Activated T-helper 2 cell treated with anti-CD3 and anti-CD28 coated beads, Interferon-gamma antibody, Interleukin-2, Interleukin-4, amounts not matched to agents 10 μg/mL and 5 μg/mL and 100 μg/mL, durations not matched to agents 14 hours and 24 hours and 36 hours (primary cell): ENCODE measurements around the gene ALK. TPM values are rescaled to one million over a fixed set of nuclear protein-coding genes. Genes with fewer than 3 reads are reported as not detected.

ENCODE experiments used
- DNase-seq: peaks from one replicate; pipeline ENCODE4 v3.0.0; 2021; ENCODE audit warnings: low spot score
- H3K27ac Mint-ChIP-seq: one replicate; pipeline ENCODE4 v1.8.0; 2021; ENCODE audit warnings: mixed read lengths
- H3K27me3 Mint-ChIP-seq: one replicate; pipeline ENCODE4 v1.8.0; 2021; ENCODE audit warnings: low read depth, mixed read lengths
- H3K36me3 Mint-ChIP-seq: one replicate; pipeline ENCODE4 v1.8.0; 2021; ENCODE audit warnings: low read depth, mixed read lengths
- H3K4me1 Mint-ChIP-seq: one replicate; pipeline ENCODE4 v1.8.0; 2021; ENCODE audit warnings: low read depth, mixed read lengths
- H3K4me3 Mint-ChIP-seq: one replicate; pipeline ENCODE4 v1.8.0; 2021; ENCODE audit warnings: low read depth, mild to moderate bottlenecking, moderate library complexity, mixed read lengths
- H3K9me3 Mint-ChIP-seq: one replicate; pipeline ENCODE4 v1.8.0; 2021; ENCODE audit warnings: mixed read lengths
- intact Hi-C: fragments of 100-400 bp; cut with micrococcal nuclease; formaldehyde crosslinking; loops from one replicate; pipeline ENCODE4 v1.15.1; 2023
- total RNA-seq: library from RNA; stranded (reverse); gene quantifications from 2 replicates; pipeline ENCODE4 v1.2.3, GENCODE V29; 2022

Gene ALK
- total RNA-seq, 1 donor from 2014 or later: not detected

DNA sequence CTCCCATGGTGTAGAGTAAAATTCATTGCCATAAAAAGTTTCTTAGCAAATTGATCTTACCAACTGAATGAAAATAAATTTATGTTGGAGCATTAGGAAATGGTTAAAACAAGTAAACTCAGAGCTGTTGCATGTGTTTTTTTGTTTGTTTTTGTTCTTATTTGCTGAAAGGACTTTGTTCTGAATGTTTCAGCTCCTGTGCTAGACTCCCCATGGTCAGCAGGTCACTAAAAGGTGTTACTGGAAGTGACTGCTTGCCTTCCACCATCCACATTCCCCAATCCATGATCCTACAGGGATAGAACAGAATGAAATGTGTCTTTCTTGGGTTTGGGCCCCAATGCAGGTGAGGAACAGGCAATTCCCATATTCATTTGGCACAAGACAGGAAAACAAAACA, 101.8 kb downstream of the ALK start:
- Mint-ChIP-seq H3K27me3 (no peaks in the 10 kb centered on the region), H3K27ac (no peak overlapping the region), H3K4me1 (no peaks in the 10 kb centered on the region), H3K36me3 (no peaks in the 10 kb centered on the region), H3K9me3 (no peaks in the 10 kb centered on the region), H3K4me3 (no peak overlapping the region)
- DNase-seq: no peak
- intact Hi-C loops: no loop called here

DNA sequence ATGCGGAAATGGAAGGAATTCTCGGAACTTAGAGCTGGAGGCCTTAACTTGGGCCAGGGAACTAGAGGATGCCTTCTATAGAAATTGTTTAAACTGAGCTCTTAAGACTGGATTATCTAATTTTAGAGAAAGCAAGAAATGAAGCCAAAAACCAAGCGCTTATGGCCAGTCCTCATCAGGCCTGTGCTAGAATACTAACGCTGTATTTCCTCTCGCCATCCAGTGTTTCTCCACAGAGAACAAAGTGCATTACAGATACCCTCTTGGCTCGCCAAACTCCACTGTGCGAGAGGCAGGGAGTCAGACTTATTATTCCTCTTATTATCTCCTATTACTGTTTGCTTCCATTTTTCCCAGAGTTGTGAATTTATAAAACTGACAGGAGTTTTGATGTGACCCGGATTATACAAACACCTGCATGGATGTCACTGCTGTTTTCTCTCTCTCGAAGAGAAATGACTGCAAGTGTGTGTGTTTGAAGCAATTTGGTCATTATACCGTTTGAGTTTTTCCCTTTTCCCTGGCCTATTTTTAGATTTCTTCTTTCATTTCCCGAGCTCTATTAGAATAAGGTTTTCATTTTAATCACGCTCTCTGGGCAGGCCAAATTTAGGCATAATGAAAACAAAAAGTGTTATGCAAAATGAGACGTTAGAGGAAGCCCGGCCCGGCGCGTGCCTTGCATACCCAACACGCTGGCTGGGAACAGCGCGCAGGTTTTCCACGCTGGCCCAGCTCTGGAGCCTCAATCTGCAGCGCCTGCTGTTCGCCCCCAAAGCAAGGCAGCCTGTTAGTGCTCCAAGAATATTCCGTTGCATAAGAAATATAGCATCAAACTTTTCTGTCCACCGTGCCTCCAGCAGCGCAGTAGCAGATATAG, 103.3 kb downstream of the ALK start:
- intact Hi-C loops: no loop called here
- H3K36me3 Mint-ChIP-seq: no peaks in the 10 kb centered on the region
- no peak for DNase-seq
- no peak overlapping the region for H3K27ac Mint-ChIP-seq
- no peaks in the 10 kb centered on the region for H3K4me1 Mint-ChIP-seq
- no peak overlapping the region for H3K4me3 Mint-ChIP-seq
- no peaks in the 10 kb centered on the region for H3K27me3 Mint-ChIP-seq
- H3K9me3 Mint-ChIP-seq: no peaks in the 10 kb centered on the region

DNA sequence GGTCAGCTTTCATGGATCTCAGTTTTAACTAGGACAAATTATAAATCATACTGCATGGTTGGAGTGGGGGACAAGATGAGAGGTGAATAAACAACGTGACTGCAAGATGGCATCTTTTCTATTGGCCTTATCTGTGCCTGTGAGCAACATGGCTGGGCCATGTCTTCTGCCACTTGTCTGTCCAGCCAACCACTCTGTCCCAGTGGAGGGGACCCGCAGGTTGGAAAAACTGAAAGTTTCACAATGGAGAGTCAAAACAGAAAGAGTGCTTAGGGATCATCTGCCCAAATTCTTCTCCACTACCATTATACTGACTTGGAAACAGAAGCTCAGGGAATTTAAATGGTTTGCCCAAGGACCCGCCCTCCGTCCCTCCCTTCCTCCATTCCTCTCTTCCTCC, 104.1 kb downstream of the ALK start:
- DNase-seq: no peak
- Mint-ChIP-seq H3K27me3 (no peaks in the 10 kb centered on the region), H3K36me3 (no peaks in the 10 kb centered on the region), H3K4me3 (no peak overlapping the region), H3K9me3 (no peaks in the 10 kb centered on the region), H3K4me1 (no peaks in the 10 kb centered on the region), H3K27ac (no peak overlapping the region)
- intact Hi-C loops: no loop called here

DNA sequence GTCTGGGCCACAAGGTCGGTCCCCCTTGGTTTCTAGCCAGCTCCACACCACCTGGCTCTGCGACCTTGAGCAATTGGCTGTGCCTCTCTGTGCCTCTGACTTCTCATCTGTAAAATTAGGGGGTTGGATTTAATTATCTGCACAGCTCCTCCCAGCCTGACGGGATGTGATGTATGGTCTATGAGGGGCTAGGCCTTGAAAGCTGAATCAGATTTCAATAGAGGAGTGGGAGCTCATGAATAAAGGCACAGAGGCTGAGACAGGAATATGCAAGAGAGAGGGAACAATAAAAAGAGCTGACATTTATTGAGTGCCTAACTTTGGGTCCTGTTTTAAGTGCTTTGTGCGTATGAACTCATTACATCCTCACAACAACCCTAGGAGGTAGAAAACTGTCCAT, 104.7 kb downstream of the ALK start:
- Mint-ChIP-seq H3K4me3 (no peak overlapping the region), H3K9me3 (no peaks in the 10 kb centered on the region), H3K27me3 (no peaks in the 10 kb centered on the region), H3K4me1 (no peaks in the 10 kb centered on the region), H3K27ac (no peak overlapping the region), H3K36me3 (no peaks in the 10 kb centered on the region)
- intact Hi-C loops: no loop called here
- no peak for DNase-seq

DNA sequence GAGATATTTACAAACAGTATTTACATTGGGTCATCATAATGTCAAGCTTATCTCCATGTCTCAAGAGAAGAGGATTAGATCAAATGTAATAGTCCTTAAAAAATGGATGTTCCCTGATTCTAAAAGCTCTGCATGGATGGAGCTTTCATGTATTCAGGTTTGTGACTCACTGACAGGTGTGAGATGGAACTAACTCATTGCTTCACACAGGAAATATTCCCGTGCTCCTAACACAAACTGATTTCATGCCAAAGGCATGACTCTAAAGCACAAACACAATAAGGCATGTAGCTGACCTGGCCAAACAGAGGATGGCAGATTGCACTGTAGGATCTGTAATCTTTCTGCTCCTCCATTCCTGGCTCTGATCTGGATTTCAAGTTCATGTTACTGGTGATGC, 110.0 kb downstream of the ALK start:
- intact Hi-C loops: no loop called here
- no peak for DNase-seq
- H3K36me3 Mint-ChIP-seq: no peaks in the 10 kb centered on the region
- no peak overlapping the region for H3K27ac Mint-ChIP-seq
- H3K27me3 Mint-ChIP-seq: peaks cover 2% of the 10 kb centered on the region
- no peak overlapping the region for H3K4me3 Mint-ChIP-seq
- no peaks in the 10 kb centered on the region for H3K9me3 Mint-ChIP-seq
- no peaks in the 10 kb centered on the region for H3K4me1 Mint-ChIP-seq

DNA sequence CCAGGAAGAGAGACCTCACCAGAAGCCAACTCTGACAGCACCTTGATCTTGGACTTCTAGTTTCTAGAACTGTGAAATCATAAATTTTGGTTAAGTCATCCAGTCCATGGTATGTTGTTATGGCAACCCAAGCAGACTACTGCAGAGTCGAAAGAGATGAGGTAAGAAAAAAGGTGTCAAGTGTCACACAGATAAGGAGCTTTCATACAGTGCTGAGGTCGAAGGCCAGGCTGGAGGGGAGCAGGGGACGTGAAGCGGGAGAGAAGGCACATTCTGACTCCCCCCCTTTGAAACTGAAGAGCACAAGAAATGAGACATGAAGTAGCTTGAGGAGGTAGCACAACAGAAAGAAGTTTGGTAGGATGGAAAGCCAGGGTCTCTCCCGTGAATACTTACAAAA, 110.4 kb downstream of the ALK start:
- Mint-ChIP-seq H3K9me3 (no peaks in the 10 kb centered on the region), H3K4me3 (no peak overlapping the region), H3K4me1 (no peaks in the 10 kb centered on the region), H3K27ac (no peak overlapping the region), H3K27me3 (peaks cover 2% of the 10 kb centered on the region), H3K36me3 (no peaks in the 10 kb centered on the region)
- DNase-seq: no peak
- intact Hi-C loops: no loop called here

DNA sequence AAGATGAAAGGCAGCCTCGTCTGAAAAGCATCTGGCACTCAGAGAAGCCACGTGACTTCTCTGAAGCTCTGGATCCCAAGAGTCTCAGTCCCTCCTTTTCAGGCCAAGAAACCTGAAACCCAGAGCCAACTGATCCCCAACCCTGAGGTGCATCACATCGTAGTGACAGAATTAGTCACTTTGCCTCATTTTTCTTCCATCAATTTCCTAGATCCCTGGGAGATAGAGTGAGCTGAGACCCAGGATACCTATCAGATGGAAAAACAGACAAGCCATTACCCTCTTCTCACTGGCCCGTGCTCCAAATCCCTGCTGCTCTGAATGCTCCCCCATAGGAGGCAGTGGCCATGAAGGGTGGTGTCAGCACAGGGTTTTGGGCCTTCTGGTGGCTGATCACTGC, 113.1 kb downstream of the ALK start:
- Mint-ChIP-seq H3K4me3 (no peak overlapping the region), H3K27ac (no peak overlapping the region), H3K4me1 (no peaks in the 10 kb centered on the region), H3K9me3 (no peaks in the 10 kb centered on the region), H3K27me3 (peaks cover 2% of the 10 kb centered on the region), H3K36me3 (no peaks in the 10 kb centered on the region)
- DNase-seq: no peak
- intact Hi-C loops: no loop called here

DNA sequence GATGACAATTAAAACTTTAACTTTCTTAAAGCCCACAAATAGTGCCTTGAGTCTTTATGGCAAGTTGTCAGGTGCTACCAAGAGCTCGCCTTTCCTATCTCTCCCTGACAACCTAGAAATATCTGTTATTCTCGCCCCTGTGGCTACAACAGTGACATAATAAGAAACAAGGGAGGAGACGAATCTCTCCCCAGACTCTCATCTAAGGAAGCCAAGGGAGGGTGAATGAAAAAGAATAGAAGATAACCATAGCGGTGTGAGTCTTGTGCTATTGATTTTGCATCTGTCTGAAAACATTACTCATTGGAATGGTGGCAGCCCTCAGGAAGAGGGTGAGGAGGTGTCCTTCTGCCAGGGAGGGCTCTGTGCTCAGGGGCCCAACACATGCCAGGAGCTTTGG, 114.3 kb downstream of the ALK start:
- Mint-ChIP-seq H3K4me1 (no peaks in the 10 kb centered on the region), H3K27me3 (peaks cover 2% of the 10 kb centered on the region), H3K36me3 (no peaks in the 10 kb centered on the region), H3K9me3 (no peaks in the 10 kb centered on the region), H3K4me3 (no peak overlapping the region), H3K27ac (no peak overlapping the region)
- intact Hi-C loops: no loop called here
- DNase-seq: no peak

DNA sequence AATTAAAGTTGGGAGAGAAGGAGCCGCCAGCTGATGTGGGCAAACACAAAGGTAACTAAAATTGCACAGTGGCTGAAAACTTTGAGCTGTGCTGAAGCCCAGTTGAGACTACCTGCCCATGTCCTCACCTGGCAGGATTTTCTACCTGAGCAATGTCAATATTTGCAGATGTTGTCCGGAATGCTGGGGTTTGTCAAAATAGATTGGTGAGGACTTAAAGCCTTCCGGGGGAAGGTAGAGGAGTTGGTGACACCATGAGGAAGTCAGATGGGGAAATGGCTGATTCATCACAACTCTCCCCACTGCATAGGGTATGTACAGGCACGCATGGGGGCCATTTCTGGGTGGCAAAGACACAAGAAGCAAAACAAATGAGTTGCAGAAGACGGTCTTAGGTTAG, 114.9 kb downstream of the ALK start:
- intact Hi-C loops: no loop called here
- no peaks in the 10 kb centered on the region for H3K4me1 Mint-ChIP-seq
- no peak overlapping the region for H3K27ac Mint-ChIP-seq
- DNase-seq: no peak
- peaks cover 2% of the 10 kb centered on the region for H3K27me3 Mint-ChIP-seq
- no peaks in the 10 kb centered on the region for H3K9me3 Mint-ChIP-seq
- H3K4me3 Mint-ChIP-seq: no peak overlapping the region
- H3K36me3 Mint-ChIP-seq: no peaks in the 10 kb centered on the region

DNA sequence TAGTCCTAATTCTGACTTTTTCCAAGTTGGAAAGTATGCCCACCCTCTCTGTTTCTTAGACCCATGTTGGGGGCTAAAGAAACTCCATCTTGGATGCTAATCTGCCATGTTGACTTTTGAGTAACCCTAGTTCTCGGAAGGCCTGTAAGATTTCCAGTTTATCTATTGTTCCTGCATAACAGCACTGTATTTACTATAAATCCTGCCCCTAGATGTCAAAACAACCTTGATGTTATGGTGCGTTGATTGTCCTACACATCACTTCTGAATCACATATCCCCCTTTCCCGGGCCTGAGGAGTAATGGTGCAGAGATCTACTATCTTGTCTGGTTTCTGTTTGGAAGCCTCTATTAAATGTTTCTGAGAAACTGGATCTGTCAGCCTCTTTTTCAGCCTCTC, 116.7 kb downstream of the ALK start:
- Mint-ChIP-seq H3K4me3 (no peak overlapping the region), H3K27me3 (no peaks in the 10 kb centered on the region), H3K36me3 (no peaks in the 10 kb centered on the region), H3K9me3 (no peaks in the 10 kb centered on the region), H3K27ac (no peak overlapping the region), H3K4me1 (no peaks in the 10 kb centered on the region)
- no peak for DNase-seq
- intact Hi-C loops: no loop called here

DNA sequence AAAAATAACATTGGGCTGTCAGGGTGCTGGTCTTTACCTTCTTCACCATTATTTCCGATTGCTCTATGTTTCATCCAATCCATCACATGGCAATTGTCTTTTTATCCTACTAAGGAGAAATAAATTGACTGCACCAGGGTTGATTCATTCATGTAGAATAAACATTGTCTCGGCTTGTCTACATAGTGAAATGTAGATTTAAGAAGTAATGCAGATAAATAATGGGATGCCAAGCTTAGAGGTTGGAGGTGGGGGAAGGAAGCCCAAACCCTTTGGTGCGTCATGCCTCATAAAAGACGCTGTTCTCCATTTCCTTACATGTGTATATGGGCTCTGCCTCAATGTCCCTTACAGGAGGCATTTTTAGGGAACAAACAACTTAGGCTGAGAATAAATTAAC, 117.8 kb downstream of the ALK start:
- Mint-ChIP-seq H3K9me3 (no peaks in the 10 kb centered on the region), H3K27me3 (no peaks in the 10 kb centered on the region), H3K4me1 (no peaks in the 10 kb centered on the region)

DNA sequence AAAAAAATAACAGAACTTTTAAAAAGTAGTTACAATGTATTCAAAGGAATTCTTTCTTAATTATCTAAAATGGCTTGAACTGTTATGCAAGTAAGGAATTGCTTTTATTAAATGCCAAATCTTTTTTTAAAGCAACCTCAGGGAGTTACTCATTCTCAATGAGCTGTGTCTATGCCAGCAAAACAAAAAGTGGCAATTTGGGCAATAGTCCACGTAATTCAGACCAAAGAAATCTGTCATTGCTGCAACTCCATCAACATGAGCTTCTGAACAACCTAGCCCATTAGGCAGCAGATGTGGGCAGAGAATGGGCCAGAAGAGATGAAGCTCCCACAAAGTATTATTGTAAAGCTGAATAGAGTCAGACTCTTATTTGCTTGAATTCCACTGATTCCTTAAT, 118.4 kb downstream of the ALK start:
- no peak for DNase-seq
- Mint-ChIP-seq H3K4me1 (no peaks in the 10 kb centered on the region), H3K27me3 (no peaks in the 10 kb centered on the region), H3K9me3 (no peaks in the 10 kb centered on the region), H3K36me3 (no peaks in the 10 kb centered on the region), H3K27ac (no peak overlapping the region), H3K4me3 (no peak overlapping the region)
- intact Hi-C loops: no loop called here

More for the DNA sequence above, 117.8 kb downstream of the ALK start:
- intact Hi-C loops: no loop called here
- Mint-ChIP-seq H3K4me3 (no peak overlapping the region), H3K36me3 (no peaks in the 10 kb centered on the region), H3K27ac (no peak overlapping the region)
- DNase-seq: no peak

DNA sequence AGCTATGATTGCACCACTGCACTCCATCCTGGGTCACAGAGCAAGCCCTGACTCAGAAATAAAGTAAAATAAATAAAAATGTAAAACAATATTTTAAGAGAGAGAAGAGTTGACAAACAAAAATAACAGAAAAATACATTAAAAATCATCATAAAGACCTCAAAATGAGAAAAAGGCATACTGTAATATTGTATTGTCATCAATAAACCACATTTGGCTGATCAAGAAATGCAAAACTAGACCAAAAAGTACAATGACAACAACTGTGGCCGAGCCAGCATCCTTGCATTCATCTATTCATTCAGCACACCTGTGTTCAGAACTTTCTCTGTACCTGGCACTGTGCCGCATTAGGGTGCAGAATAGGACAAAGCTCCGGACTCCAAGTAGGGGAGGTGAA, 121.8 kb downstream of the ALK start:
- H3K36me3 Mint-ChIP-seq: no peaks in the 10 kb centered on the region
- intact Hi-C loops: no loop called here
- H3K4me3 Mint-ChIP-seq: no peak overlapping the region
- DNase-seq: no peak
- H3K27me3 Mint-ChIP-seq: peaks cover 4% of the 10 kb centered on the region
- no peaks in the 10 kb centered on the region for H3K4me1 Mint-ChIP-seq
- H3K27ac Mint-ChIP-seq: no peak overlapping the region
- H3K9me3 Mint-ChIP-seq: no peaks in the 10 kb centered on the region

DNA sequence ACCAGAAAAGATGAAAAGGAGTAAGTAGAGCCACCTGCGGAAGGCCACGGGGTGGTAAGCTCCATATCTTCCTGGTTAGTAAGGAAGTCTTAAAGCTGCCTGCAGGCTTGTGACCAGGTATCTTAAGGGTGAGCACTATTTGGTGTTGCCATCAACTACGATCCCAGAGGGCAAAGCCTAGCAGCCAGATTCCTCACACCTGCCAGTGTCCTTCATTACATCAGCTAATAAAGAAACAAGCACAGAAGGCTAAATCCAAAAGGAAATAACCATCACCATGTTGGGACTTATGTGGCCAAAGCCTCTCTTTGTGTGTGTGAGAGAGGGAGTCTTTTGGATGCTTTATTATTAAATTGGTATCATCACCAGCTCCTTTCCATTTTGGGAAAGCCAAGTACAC, 123.5 kb downstream of the ALK start:
- Mint-ChIP-seq H3K27me3 (peaks cover 4% of the 10 kb centered on the region), H3K9me3 (no peaks in the 10 kb centered on the region), H3K4me3 (no peak overlapping the region), H3K4me1 (no peaks in the 10 kb centered on the region), H3K27ac (no peak overlapping the region), H3K36me3 (no peaks in the 10 kb centered on the region)
- intact Hi-C loops: no loop called here
- DNase-seq: no peak
